ENCODE measurements around the gene CFAP91. TPM values are rescaled to one million over a fixed set of nuclear protein-coding genes. Genes with fewer than 3 reads are reported as not detected.
A peak's percentile ranks its signal among the peaks of the same experiment; 100 is the strongest.
"Not testable (repeated sequence)": the region's sequence is repeated elsewhere in the genome, so short reads cannot be mapped to it uniquely, and the experiment has no call there.

The CFAP91 gene
- total RNA-seq, 1 donor from 2014 or later: 5.0 TPM

GRCh38 chr3:119677641-119677934 is 25.2 kb upstream of the CFAP91 start:
- DNase-seq (ENCODE audit: low read depth): no peak

- DNase-seq (ENCODE audit: low read depth): not testable (repeated sequence)
Measured at GRCh38 chr3:119678209-119678608, 24.6 kb upstream of the CFAP91 start.

- DNase-seq (ENCODE audit: low read depth): no peak
Measured at GRCh38 chr3:119679874-119680273, 22.9 kb upstream of the CFAP91 start.

- peak; percentile 49 for DNase-seq (ENCODE audit: low read depth)
Measured at GRCh38 chr3:119681279-119681678, 21.5 kb upstream of the CFAP91 start.

GRCh38 chr3:119683421-119683820 is 19.4 kb upstream of the CFAP91 start:
- no peak for DNase-seq (ENCODE audit: low read depth)

GRCh38 chr3:119690043-119690656 is 12.7 kb upstream of the CFAP91 start:
- peak; percentile 45 for DNase-seq (ENCODE audit: low read depth)

GRCh38 chr3:119695480-119695879 is 7.3 kb upstream of the CFAP91 start:
- no peak for DNase-seq (ENCODE audit: low read depth)

GRCh38 chr3:119697394-119697793 is 5.4 kb upstream of the CFAP91 start:
- DNase-seq (ENCODE audit: low read depth): no peak

- peak; percentile 87 for DNase-seq (ENCODE audit: low read depth)
Measured at GRCh38 chr3:119700269-119700919, 2.4 kb upstream of the CFAP91 start.

GRCh38 chr3:119700920-119701734 is 1.7 kb upstream of the CFAP91 start:
- DNase-seq (ENCODE audit: low read depth): no peak

GRCh38 chr3:119703820-119704531 is 1.2 kb downstream of the CFAP91 start:
- DNase-seq (ENCODE audit: low read depth): peak; percentile 26

GRCh38 chr3:119715105-119715504 is 12.3 kb downstream of the CFAP91 start:
- DNase-seq (ENCODE audit: low read depth): no peak

- DNase-seq (ENCODE audit: low read depth): no peak
Measured at GRCh38 chr3:119716998-119717397, 14.2 kb downstream of the CFAP91 start.

GRCh38 chr3:119717520-119717919 is 14.7 kb downstream of the CFAP91 start:
- no peak for DNase-seq (ENCODE audit: low read depth)

GRCh38 chr3:119723022-119723421 is 20.2 kb downstream of the CFAP91 start:
- no peak for DNase-seq (ENCODE audit: low read depth)

GRCh38 chr3:119726909-119727308 is 24.1 kb downstream of the CFAP91 start:
- no peak for DNase-seq (ENCODE audit: low read depth)

GRCh38 chr3:119729996-119730395 is 27.2 kb downstream of the CFAP91 start:
- no peak for DNase-seq (ENCODE audit: low read depth)

GRCh38 chr3:119731560-119732343 is 28.9 kb downstream of the CFAP91 start:
- peak; percentile 19 for DNase-seq (ENCODE audit: low read depth)

GRCh38 chr3:119733812-119734211 is 31.0 kb downstream of the CFAP91 start:
- no peak for DNase-seq (ENCODE audit: low read depth)

GRCh38 chr3:119738741-119739140 is 35.9 kb downstream of the CFAP91 start:
- no peak for DNase-seq (ENCODE audit: low read depth)
